Measurements from ENCODE around the gene NXPE3.

NXPE3 gene

GRCh38 chr3:101803173-101803782 lies 24.3 kb downstream of the NXPE3 start:
- peak; percentile 73 for DNase-seq

- DNase-seq = no peak
These were observed 24.9 kb downstream of the NXPE3 start for GRCh38 chr3:101803939-101804338.

GRCh38 chr3:101806491-101806890 lies 27.5 kb downstream of the NXPE3 start:
- no peak for DNase-seq

GRCh38 chr3:101807888-101808287 lies 28.9 kb downstream of the NXPE3 start:
- no peak for DNase-seq

- peak; percentile 30 for DNase-seq
These were observed 30.4 kb downstream of the NXPE3 start for GRCh38 chr3:101809178-101810021.

- no peak for DNase-seq
These were observed 31.0 kb downstream of the NXPE3 start for GRCh38 chr3:101810022-101810418.

- no peak for DNase-seq
These were observed 32.9 kb downstream of the NXPE3 start for GRCh38 chr3:101811875-101812274.

- DNase-seq = no peak
These were observed 33.9 kb downstream of the NXPE3 start for GRCh38 chr3:101812895-101813294.

GRCh38 chr3:101813817-101814440 lies 34.9 kb downstream of the NXPE3 start:
- DNase-seq = peak; percentile 50

GRCh38 chr3:101814835-101815234 lies 35.8 kb downstream of the NXPE3 start:
- no peak for DNase-seq

GRCh38 chr3:101816215-101817149 lies 37.5 kb downstream of the NXPE3 start:
- DNase-seq = no peak

- DNase-seq = no peak
These were observed 39.0 kb downstream of the NXPE3 start for GRCh38 chr3:101817992-101818391.

- no peak for DNase-seq
These were observed 40.7 kb downstream of the NXPE3 start for GRCh38 chr3:101819649-101820206.

- no peak for DNase-seq
These were observed 42.5 kb downstream of the NXPE3 start for GRCh38 chr3:101821503-101821902.

- DNase-seq = no peak
These were observed 44.5 kb downstream of the NXPE3 start for GRCh38 chr3:101823525-101823924.

- DNase-seq = no peak
These were observed 45.7 kb downstream of the NXPE3 start for GRCh38 chr3:101824702-101825101.

- no peak for DNase-seq
These were observed 47.0 kb downstream of the NXPE3 start for GRCh38 chr3:101825904-101826445.

GRCh38 chr3:101827211-101828174 lies 48.5 kb downstream of the NXPE3 start:
- DNase-seq = peak; percentile 68

GRCh38 chr3:101828276-101828675 lies 49.3 kb downstream of the NXPE3 start:
- DNase-seq = no peak

- DNase-seq = peak; percentile 5
These were observed 49.9 kb downstream of the NXPE3 start for GRCh38 chr3:101828691-101829436.
